HG03097 (cell line): ENCODE results near the gene OR5T2.
"Not testable (repeated sequence)": the region's sequence is repeated elsewhere in the genome, so short reads cannot be mapped to it uniquely, and the experiment has no call there.

Experiments used
- ATAC-seq: cut with Tn5 transposase; IDR thresholded peaks from one replicate; pipeline ENCODE4 v1.9.1; 2021; ENCODE audit not compliant: unreplicated experiment, low FRiP score

Gene OR5T2

DNA sequence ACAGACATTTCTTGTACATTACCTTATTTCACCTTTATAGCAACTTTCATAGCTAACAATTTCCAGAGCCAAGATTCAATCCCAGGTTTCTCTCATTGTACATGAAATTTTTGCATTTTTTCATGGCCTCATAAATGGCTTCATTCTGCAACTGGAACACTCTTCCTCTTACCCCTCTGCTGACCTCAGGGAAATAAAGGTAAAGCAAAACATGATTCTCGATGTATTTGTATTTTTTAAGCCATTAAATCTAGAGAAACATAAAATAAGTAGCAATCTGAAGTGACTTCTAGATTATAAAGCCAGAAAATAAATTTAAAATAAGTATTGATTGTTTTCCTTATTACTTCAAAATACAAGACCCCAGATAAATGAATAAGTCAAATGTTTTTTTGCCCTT is at the start of gene OR5T2:
TSS of gene OR5T2 (minus strand) at position 101 of the 400 bp plus-strand sequence. CDS start 1,193 bp downstream, outside the sequence.
- no peak for ATAC-seq

DNA sequence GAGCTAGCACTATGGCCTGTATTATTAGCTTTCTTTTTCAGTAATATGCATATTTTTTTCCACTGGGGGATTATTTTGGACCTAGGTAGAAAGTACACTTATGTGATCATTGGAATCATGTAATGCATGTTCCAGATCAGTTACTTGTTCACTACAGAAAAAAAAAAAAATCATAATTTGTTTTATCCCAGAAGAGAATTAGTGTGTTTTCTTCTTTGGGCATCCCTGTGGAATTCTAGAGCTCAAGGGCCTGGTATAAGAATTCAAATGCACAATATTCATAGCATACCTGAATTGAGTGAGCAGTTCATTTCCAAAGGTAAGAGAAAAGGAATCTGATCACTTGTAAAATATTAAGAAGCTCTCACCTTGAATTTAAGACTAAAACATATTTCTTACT is 39.8 kb upstream of the OR5T2 start, which contains the start of gene OR5T1:
TSS of gene OR5T1 (plus strand) at position 301 of the 400 bp plus-strand sequence. CDS start 1,485 bp downstream, outside the sequence.
- no peak for ATAC-seq

DNA sequence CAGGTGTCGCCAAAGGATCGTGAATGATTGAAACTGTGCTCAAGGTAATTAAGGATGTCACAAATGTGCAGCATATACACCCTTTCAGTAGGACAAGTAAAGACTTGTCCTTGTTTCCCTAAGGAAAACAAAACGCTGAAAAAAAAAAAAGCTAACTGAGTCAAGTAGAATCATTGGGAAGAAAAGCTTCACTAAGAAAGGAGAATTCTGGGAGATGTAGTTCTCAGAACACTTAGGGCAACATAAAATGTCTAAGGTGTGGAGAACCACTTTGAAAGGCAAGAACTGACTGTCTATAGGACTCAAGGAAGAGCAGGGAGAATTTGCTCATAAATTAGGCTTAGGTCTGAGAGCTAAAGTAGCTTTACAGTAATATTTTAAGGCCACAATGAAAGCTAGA is 37.0 kb upstream of the OR5T2 start:
- no peak for ATAC-seq

DNA sequence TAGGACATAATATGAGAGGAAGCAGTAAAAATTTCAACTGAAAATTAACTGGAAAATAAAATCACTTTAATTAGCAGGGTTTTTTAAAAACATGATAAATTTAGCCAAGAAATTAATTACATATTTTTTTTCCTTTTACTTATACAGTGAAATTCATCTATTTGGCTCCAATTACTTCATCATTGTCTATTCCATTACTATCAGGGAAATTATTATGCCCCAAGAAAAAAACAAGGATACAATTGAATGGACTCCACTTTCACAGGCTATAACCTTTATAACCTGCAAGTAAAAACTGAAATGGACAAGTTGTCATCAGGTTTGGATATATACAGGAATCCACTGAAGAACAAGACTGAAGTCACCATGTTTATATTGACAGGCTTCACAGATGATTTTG is 17.9 kb upstream of the OR5T2 start, which contains the start of gene OR5T3:
TSS of gene OR5T3 (plus strand) at position 301 of the 400 bp plus-strand sequence. CDS start at position 301, 0 bp downstream.
- ATAC-seq, result no peak

DNA sequence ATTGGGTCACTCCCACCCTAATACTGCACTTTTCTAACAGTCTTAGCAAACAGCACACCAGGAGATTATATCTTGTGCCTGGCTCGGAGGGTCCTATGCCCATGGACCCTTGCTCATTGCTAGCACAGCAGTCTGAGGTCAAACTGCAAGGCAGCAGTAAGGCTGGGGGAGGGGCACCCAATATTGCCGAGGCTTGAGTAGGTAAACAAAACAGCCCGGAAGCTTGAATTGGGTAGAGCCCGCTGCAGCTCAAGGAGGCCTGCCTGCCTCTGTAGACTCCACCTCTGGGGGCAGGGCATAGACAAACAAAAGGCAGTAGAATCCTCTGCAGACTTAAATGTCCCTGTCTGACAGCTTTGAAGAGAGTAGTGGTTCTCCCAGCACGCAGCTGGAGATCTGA is 14.3 kb downstream of the OR5T2 start:
- not testable (repeated sequence) for ATAC-seq

DNA sequence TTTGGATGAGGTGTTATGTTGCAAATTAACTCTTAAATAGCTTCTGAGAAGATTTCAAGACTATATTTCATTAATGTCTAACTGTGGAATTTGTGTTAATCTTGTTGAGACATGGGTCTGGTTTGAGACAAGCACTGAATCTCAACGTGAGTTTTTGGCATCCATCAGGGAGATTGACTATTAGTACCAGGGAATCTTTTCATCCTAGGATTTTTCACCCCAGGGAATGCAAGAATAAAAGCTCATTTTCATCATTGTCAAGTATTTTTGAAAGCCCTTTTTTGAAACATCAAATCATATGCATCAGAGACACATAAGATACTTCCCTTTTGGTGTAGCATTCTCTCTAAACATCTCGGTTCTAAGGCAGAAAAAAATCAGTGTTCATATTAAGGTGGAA is 19.5 kb downstream of the OR5T2 start:
- ATAC-seq, result no peak

DNA sequence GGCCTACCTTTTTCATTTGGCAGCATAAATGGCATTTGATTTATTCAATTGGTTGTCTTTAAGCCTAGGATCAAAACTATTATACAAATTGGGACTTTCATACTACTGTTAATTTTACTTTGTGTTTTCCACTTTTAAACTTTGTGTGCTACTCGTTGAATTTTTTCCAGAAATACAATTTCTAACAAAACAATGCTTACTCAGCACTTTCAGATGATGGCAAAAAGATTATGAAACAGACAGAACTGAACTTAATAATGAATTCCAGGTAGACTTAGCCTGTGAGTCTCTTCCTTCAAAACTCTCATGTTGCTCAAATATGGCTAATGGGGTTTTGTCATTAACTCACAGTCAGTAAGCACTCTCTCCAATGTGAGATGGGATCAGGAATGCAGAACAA is 26.3 kb downstream of the OR5T2 start:
- no peak for ATAC-seq

DNA sequence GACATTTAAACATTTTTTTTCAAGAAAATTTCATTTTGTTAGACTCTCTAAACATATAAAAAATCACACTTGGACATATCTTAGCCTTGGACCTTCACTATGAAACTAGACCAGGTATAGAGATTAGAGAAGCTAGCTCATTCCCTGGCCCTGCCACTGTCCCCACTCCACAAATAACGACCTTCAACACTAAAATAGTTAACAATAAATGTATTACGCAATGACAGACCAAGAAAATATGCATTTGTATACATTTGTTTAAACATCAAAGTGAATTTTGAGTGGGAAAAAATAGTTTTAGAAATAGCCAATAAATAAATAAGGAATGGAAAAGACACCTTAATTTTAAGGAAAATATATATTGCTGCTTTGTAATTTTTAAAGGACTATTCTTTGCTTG is 36.7 kb downstream of the OR5T2 start:
- ATAC-seq, result no peak

DNA sequence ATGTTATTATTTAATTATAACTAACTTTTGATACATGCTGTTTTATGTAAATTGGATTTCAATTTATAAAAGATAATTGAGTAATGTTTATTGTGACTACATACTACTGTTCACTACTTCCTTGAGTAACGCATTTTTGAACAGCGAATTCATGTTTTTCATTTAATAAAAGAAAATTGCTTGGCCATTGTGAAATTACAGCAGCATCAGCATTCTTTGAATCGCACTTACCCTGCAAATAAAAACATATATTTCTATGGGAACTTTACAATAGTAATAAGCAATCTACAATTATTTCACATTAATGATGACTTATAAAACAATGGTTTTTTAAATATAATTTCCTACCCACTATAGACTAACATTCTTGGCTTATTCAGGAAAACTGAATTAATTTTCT is 37.4 kb downstream of the OR5T2 start:
- no peak for ATAC-seq

DNA sequence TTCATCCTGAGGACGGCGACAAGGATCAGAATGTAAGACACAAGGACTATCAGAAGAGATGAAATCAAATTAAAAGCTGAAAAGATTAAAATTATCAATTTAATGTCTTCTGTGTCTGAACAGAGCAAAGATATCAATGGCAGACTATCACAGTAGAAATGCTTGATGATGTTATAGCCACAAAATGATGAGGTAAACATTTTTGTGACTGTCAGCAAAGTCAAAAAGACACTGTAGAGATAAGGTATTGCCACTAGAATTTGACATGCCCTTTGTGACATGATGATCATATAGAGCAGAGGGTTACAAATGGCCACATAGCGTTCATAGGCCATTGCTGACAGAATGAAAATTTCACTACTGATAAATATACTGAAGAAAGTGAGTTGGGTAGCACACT is 45.5 kb downstream of the OR5T2 start:
- no peak for ATAC-seq

DNA sequence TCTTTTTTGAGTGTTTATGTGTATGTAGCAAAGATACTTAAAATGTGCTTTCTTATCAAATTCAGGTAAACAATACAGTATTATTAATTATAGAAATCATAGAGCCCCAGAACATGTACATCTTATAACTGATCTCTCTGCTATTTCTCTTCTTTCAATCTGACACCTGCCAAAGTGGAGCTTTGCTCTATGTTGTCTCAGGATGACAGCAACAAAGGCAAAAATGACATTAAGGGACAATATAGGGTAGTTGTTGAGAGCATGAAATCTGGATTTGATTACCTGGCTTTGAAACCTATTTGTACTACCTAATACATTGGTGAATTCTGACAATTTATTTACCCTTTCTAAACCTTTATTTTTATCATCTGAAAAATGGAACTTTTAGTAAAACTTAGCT is 50.6 kb downstream of the OR5T2 start:
- ATAC-seq, result no peak
